Liver (tissue), 9 donors: ENCODE results near the gene RNU6-1. TPM values are rescaled to one million over a fixed set of nuclear protein-coding genes. Genes with fewer than 3 reads are reported as not detected.

Experiments
- DNase-seq: peaks from one replicate; pipeline ENCODE4 v3.0.0-alpha.2; 2017; ENCODE audit warnings: low spot score
- H3K27ac ChIP-seq, 2 donors: one replicate each; pipeline ENCODE4 v1.7.0; 2013; ENCODE audit warnings: inconsistent platforms in 2 of 2, low read length in 2 of 2, control low read depth in 1 of 2, low read depth in 1 of 2, mild to moderate bottlenecking in 1 of 2
- H3K27me3 ChIP-seq, 4 donors: one replicate each; pipeline versions ENCODE4 v1.6.1 to v1.7.0; 2013; ENCODE audit warnings: low read length in 3 of 4, inconsistent platforms in 1 of 4, mild to moderate bottlenecking in 1 of 4, moderate library complexity in 1 of 4; ENCODE audit not compliant: control insufficient read depth in 4 of 4, insufficient read depth in 4 of 4
- H3K36me3 ChIP-seq, 4 donors: one replicate each; pipeline versions ENCODE4 v1.6.1 to v1.7.0; 2013; ENCODE audit warnings: low read length in 3 of 4, mild to moderate bottlenecking in 3 of 4, low read depth in 1 of 4, moderate library complexity in 1 of 4; ENCODE audit not compliant: control insufficient read depth in 4 of 4, insufficient read depth in 3 of 4
- H3K4me1 ChIP-seq, 4 donors: one replicate each; pipeline versions ENCODE4 v1.6.1 to v1.7.0; 2013; ENCODE audit warnings: low read length in 3 of 4, mild to moderate bottlenecking in 3 of 4, moderate library complexity in 1 of 4; ENCODE audit not compliant: control insufficient read depth in 4 of 4, insufficient read depth in 4 of 4
- H3K4me3 ChIP-seq, 3 donors: one replicate each; pipeline versions ENCODE4 v1.6.1 to v1.7.0; 2013; ENCODE audit warnings: low read length in 3 of 3, control low read depth in 1 of 3, low read depth in 1 of 3, mild to moderate bottlenecking in 1 of 3
- H3K9ac ChIP-seq, 2 donors: one replicate each; pipeline ENCODE4 v1.7.0; 2013; ENCODE audit warnings: low read length in 2 of 2, mild to moderate bottlenecking in 2 of 2, moderate library complexity in 2 of 2, control low read depth in 1 of 2, low read depth in 1 of 2
- H3K9me3 ChIP-seq, 4 donors: one replicate each; pipeline versions ENCODE4 v1.6.1 to v1.7.0; 2013; ENCODE audit warnings: low read length in 3 of 4; ENCODE audit not compliant: control insufficient read depth in 4 of 4
- CTCF ChIP-seq: fragments of 150-350 bp; IDR thresholded peaks from 2 replicates; pipeline ENCODE4 v1.5.1; 2017; ENCODE audit warnings: improper control_type of control experiment, low read depth, low read length; ENCODE audit not compliant: missing input control
- EGR1 ChIP-seq, 2 donors: IDR thresholded peaks; 2 replicates each; pipeline ENCODE4 v1.6.1; 2016 to 2018; ENCODE audit warnings: antibody characterized with exemption in 2 of 2, low read depth in 2 of 2
- FOXA1 ChIP-seq: IDR thresholded peaks from 2 replicates; pipeline ENCODE4 v1.6.1; 2016; ENCODE audit warnings: antibody characterized with exemption
- FOXA2 ChIP-seq: IDR thresholded peaks from 2 replicates; pipeline ENCODE4 v1.6.1; 2016; ENCODE audit warnings: antibody characterized with exemption
- GABPA ChIP-seq, 2 donors: IDR thresholded peaks in 1 of 2; conservative IDR thresholded peaks in 1 of 2; 2 replicates each; pipeline ENCODE4 v1.6.1; 2016; ENCODE audit warnings: antibody characterized with exemption in 2 of 2, mild to moderate bottlenecking in 1 of 2, moderate library complexity in 1 of 2
- HNF4A ChIP-seq, 2 donors: conservative IDR thresholded peaks; 2 replicates each; pipeline ENCODE4 v1.6.1; 2016; ENCODE audit warnings: antibody characterized with exemption in 2 of 2, mild to moderate bottlenecking in 2 of 2
- HNF4G ChIP-seq: IDR thresholded peaks from 2 replicates; pipeline ENCODE4 v1.6.1; 2016; ENCODE audit warnings: antibody characterized with exemption
- JUND ChIP-seq, 2 donors: IDR thresholded peaks; 2 replicates each; pipeline ENCODE4 v1.6.1; 2016; ENCODE audit warnings: antibody characterized with exemption in 2 of 2
- NR2F2 ChIP-seq: IDR thresholded peaks from 2 replicates; pipeline ENCODE4 v1.6.1; 2016; ENCODE audit warnings: antibody characterized with exemption
- RAD21 ChIP-seq, 2 donors: IDR thresholded peaks; 2 replicates each; pipeline ENCODE4 v1.6.1; 2016; ENCODE audit warnings: antibody characterized with exemption in 2 of 2, mild to moderate bottlenecking in 2 of 2
- RXRA ChIP-seq, 2 donors: IDR thresholded peaks; 2 replicates each; pipeline ENCODE4 v1.6.1; 2017 to 2018; ENCODE audit warnings: antibody characterized with exemption in 2 of 2, mild to moderate bottlenecking in 1 of 2
- SP1 ChIP-seq: IDR thresholded peaks from 2 replicates; pipeline ENCODE4 v1.6.1; 2018; ENCODE audit warnings: antibody characterized with exemption, mild to moderate bottlenecking
- TAF1 ChIP-seq: conservative IDR thresholded peaks from 2 replicates; pipeline ENCODE4 v1.6.1; 2016; ENCODE audit warnings: antibody characterized with exemption, mild to moderate bottlenecking
- YY1 ChIP-seq: IDR thresholded peaks from 2 replicates; pipeline ENCODE4 v1.6.1; 2016; ENCODE audit warnings: antibody characterized with exemption, mild to moderate bottlenecking
- WGBS: extraction: QIAGEN DNeasy Blood & Tissue Kit; methylation state at CpG from one replicate; pipeline ENCODE4 v1.1.7; 2013; 5-methylcytosine and 5-hydroxymethylcytosine counted together
- polyA plus RNA-seq, 2 donors: library from polyadenylated mRNA; stranded (reverse) in 1 of 2; unstranded in 1 of 2; fragments of 200-250 nt in 1 of 2; fragments of >200 nt in 1 of 2; fragmentation: Nextera tagmentation in 1 of 2; extraction: Ambion mirVana in 1 of 2; gene quantifications; one replicate each; pipeline versions ENCODE4 v1.2.1 to v1.2.3, GENCODE V29; 2013 to 2015
- total RNA-seq, 2 donors: library from RNA; depleted of rRNA; stranded (reverse); fragments of >200 nt; gene quantifications; one replicate each; pipeline ENCODE4 v1.2.3, GENCODE V29; 2014
- TF ChIP-seq, protein P1 (sequence below): IDR thresholded peaks from 2 replicates; pipeline ENCODE4 v1.6.1; 2016; ENCODE audit warnings: antibody characterized with exemption
- TF ChIP-seq, protein P2 (sequence below): IDR thresholded peaks from 2 replicates; pipeline ENCODE4 v1.6.1; 2016; ENCODE audit warnings: antibody characterized with exemption
- TF ChIP-seq, protein P3 (sequence below): IDR thresholded peaks from 2 replicates; pipeline ENCODE4 v1.6.1; 2016; ENCODE audit warnings: antibody characterized with exemption
- TF ChIP-seq, protein P4 (sequence below): IDR thresholded peaks from 2 replicates; pipeline ENCODE4 v1.6.1; 2016; ENCODE audit warnings: antibody characterized with exemption, mild to moderate bottlenecking
- donor health status: healthy.
- donor health status: healthy.
- donor health status: healthy.
- donor health status: healthy.
- donor health status: healthy.

The RNU6-1 gene
- total and polyA plus RNA-seq, 4 donors, result not detected

DNA sequence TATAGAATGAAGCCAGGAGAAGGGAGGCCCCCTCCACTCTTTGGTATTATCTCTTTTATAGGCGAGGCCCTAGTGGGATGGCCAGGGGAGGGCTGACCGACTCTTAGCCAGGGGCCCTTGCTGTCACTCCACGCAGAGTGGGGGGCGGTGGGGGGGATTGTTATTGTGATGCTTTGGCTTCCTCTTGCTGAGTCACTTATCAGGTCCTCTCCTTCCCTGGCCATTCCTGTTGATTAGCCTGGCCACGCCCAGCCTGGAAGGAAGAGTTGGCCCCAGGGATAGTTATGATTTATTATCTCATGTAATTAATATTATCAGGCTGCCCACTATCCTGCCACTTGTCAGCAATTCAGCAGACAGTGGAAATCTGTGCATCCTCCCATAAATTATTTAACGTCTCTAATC lies 40.0 kb downstream of the RNU6-1 start (continued):
- TF ChIP-seq GABPA (IDR thresholded peaks at IDR 0.05 in 1 of 2, conservative IDR thresholded peaks at IDR 0.05 in 1 of 2) (no peak), RAD21 (IDR thresholded peaks at IDR 0.05) (no peak), SP1 (no peak)

DNA sequence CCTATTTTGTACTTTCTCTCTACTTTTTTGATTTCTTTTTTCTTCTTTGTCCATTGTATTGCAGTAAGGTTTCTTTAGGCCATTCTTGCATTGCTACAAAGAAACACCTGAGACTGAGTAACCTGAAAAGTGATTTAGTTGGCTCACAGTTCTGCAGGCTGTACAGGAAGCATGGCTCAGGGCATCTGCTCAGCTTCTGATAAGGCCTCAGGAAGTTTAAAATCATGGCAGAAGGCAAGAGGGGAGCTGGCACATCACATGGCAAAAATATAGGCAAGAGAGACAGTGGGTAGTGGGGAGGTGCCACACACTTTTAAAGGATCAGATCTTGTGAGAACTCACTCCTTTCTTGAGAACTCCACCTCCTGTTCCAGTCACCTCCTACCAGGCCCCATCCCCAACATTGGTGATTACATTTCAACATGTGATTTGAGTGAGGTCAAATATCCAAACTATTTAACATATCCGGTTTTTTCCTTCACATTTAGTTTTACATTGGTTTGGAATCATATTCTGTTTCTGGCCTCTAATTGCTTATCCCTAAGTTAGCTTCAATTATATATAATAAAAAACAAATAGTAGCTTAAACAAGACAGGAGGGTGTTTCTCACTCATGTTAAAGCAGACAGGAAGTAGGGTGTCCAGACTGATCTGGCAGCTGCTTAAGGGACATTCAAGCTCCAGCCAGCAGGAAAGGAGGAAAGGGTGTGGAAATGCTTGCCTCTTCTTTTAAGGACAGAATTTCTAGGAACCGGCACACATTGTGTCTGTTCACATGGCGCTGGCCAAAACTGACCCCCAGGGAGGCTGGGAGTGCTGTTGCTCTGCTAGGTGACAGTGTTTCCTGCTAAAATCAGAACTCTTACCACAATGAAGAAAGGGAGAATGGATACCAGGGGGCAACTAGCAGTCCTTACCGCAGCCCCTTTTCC lies 43.4 kb downstream of the RNU6-1 start:
- Histone ChIP-seq H3K27me3 (no peaks in the 10 kb centered on the region), H3K9me3 (no peaks in the 10 kb centered on the region), H3K4me3 (no peak overlapping the region), H3K9ac (no peak overlapping the region), H3K36me3 (no peaks in the 10 kb centered on the region), H3K27ac (no peak overlapping the region), H3K4me1 (no peaks in the 10 kb centered on the region)
- no peak for DNase-seq
- 82% methylated on average over 4 of the region's 4 CpGs for WGBS
- TF ChIP-seq RXRA (IDR thresholded peaks at IDR 0.05) (no peak), SP1 (no peak), FOXA1 (no peak), EGR1 (IDR thresholded peaks at IDR 0.05; ENCODE audit: low read depth in 2 of 2) (no peak), YY1 (no peak), RAD21 (IDR thresholded peaks at IDR 0.05) (no peak), FOXA2 (no peak), TAF1 (no peak), HNF4A (conservative IDR thresholded peaks at IDR 0.05) (no peak), NR2F2 (no peak), HNF4G (no peak), JUND (IDR thresholded peaks at IDR 0.05) (no peak), CTCF (no peak), GABPA (IDR thresholded peaks at IDR 0.05 in 1 of 2, conservative IDR thresholded peaks at IDR 0.05 in 1 of 2) (no peak)
- TF ChIP-seq, protein P1, sequence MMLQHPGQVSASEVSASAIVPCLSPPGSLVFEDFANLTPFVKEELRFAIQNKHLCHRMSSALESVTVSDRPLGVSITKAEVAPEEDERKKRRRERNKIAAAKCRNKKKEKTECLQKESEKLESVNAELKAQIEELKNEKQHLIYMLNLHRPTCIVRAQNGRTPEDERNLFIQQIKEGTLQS, result no peak
- TF ChIP-seq, protein P2, sequence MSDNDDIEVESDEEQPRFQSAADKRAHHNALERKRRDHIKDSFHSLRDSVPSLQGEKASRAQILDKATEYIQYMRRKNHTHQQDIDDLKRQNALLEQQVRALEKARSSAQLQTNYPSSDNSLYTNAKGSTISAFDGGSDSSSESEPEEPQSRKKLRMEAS, result no peak
- TF ChIP-seq, protein P3, sequence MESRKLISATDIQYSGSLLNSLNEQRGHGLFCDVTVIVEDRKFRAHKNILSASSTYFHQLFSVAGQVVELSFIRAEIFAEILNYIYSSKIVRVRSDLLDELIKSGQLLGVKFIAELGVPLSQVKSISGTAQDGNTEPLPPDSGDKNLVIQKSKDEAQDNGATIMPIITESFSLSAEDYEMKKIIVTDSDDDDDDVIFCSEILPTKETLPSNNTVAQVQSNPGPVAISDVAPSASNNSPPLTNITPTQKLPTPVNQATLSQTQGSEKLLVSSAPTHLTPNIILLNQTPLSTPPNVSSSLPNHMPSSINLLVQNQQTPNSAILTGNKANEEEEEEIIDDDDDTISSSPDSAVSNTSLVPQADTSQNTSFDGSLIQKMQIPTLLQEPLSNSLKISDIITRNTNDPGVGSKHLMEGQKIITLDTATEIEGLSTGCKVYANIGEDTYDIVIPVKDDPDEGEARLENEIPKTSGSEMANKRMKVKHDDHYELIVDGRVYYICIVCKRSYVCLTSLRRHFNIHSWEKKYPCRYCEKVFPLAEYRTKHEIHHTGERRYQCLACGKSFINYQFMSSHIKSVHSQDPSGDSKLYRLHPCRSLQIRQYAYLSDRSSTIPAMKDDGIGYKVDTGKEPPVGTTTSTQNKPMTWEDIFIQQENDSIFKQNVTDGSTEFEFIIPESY, result no peak
- TF ChIP-seq, protein P4, sequence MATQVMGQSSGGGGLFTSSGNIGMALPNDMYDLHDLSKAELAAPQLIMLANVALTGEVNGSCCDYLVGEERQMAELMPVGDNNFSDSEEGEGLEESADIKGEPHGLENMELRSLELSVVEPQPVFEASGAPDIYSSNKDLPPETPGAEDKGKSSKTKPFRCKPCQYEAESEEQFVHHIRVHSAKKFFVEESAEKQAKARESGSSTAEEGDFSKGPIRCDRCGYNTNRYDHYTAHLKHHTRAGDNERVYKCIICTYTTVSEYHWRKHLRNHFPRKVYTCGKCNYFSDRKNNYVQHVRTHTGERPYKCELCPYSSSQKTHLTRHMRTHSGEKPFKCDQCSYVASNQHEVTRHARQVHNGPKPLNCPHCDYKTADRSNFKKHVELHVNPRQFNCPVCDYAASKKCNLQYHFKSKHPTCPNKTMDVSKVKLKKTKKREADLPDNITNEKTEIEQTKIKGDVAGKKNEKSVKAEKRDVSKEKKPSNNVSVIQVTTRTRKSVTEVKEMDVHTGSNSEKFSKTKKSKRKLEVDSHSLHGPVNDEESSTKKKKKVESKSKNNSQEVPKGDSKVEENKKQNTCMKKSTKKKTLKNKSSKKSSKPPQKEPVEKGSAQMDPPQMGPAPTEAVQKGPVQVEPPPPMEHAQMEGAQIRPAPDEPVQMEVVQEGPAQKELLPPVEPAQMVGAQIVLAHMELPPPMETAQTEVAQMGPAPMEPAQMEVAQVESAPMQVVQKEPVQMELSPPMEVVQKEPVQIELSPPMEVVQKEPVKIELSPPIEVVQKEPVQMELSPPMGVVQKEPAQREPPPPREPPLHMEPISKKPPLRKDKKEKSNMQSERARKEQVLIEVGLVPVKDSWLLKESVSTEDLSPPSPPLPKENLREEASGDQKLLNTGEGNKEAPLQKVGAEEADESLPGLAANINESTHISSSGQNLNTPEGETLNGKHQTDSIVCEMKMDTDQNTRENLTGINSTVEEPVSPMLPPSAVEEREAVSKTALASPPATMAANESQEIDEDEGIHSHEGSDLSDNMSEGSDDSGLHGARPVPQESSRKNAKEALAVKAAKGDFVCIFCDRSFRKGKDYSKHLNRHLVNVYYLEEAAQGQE, result no peak
